OCI-LY1 (cell line): Measurements from ENCODE around the gene OGFR.

ENCODE experiments used
- H2AFZ ChIP-seq: fragments of 200-600 bp; sonication (generic), shearing (Covaris generic); 2 replicates; pipeline ENCODE4 v1.6.0; 2014; ENCODE audit warnings: antibody characterized with exemption, mild to moderate bottlenecking, low read length
- H3F3A ChIP-seq: fragments of 200-600 bp; sonication (generic), shearing (Covaris generic); 2 replicates; pipeline ENCODE4 v1.6.0; 2014; ENCODE audit warnings: mild to moderate bottlenecking, antibody characterized with exemption, low read length, moderate library complexity; ENCODE audit not compliant: insufficient read depth
- H3K27ac ChIP-seq: fragments of 200-600 bp; sonication (generic); 2 replicates; pipeline ENCODE4 v1.5.1; 2014; ENCODE audit warnings: low read length, mixed run types, mild to moderate bottlenecking, low read depth; ENCODE audit not compliant: poor library complexity, severe bottlenecking
- H3K27me3 ChIP-seq: fragments of 200-600 bp; sonication (generic); 2 replicates; pipeline ENCODE4 v1.6.0; 2014; ENCODE audit warnings: antibody characterized with exemption, mild to moderate bottlenecking, low read length, moderate library complexity; ENCODE audit not compliant: insufficient read depth
- H3K36me3 ChIP-seq: fragments of 200-600 bp; sonication (generic); 2 replicates; pipeline ENCODE4 v1.6.1; 2014; ENCODE audit warnings: mild to moderate bottlenecking, antibody characterized with exemption, low read length, moderate library complexity, mixed read lengths; ENCODE audit not compliant: insufficient read depth
- H3K4me1 ChIP-seq: fragments of 200-600 bp; sonication (generic); 2 replicates; pipeline ENCODE4 v1.5.1; 2014; ENCODE audit warnings: mild to moderate bottlenecking, low read length, moderate library complexity; ENCODE audit not compliant: insufficient read depth, severe bottlenecking
- H3K4me2 ChIP-seq: fragments of 200-600 bp; sonication (generic), shearing (Covaris generic); 2 replicates; pipeline ENCODE4 v1.6.1; 2014; ENCODE audit warnings: low read length
- H3K4me3 ChIP-seq: fragments of 200-600 bp; sonication (generic); 2 replicates; pipeline ENCODE4 v1.5.1; 2014; ENCODE audit warnings: low read length, low read depth, mild to moderate bottlenecking, mixed read lengths; ENCODE audit not compliant: poor library complexity, severe bottlenecking
- H3K79me2 ChIP-seq: fragments of 200-600 bp; shearing (Covaris generic); 2 replicates; pipeline ENCODE4 v1.6.1; 2016; ENCODE audit warnings: mixed run types, low read length, mixed read lengths; ENCODE audit not compliant: insufficient read depth
- H3K9ac ChIP-seq: fragments of 200-600 bp; sonication (generic), shearing (Covaris generic); 2 replicates; pipeline ENCODE4 v1.6.1; 2014; ENCODE audit warnings: mild to moderate bottlenecking, low read length, mixed read lengths
- H3K9me2 ChIP-seq: fragments of 200-600 bp; sonication (generic), shearing (Covaris generic); 2 replicates; pipeline ENCODE4 v1.6.1; 2014; ENCODE audit warnings: low read depth, mild to moderate bottlenecking, low read length, mixed read lengths
- H3K9me3 ChIP-seq: fragments of 200-600 bp; shearing (Covaris generic); 2 replicates; pipeline ENCODE4 v1.6.1; 2014; ENCODE audit warnings: low read length, mixed read lengths
- H4K20me1 ChIP-seq: fragments of 200-600 bp; sonication (generic), shearing (Covaris generic); 2 replicates; pipeline ENCODE4 v1.6.0; 2016; ENCODE audit warnings: mild to moderate bottlenecking, low read length; ENCODE audit not compliant: insufficient read depth
- CTCF ChIP-seq: fragments of 200-600 bp; sonication (generic), shearing (Covaris generic); IDR thresholded peaks from 2 replicates; pipeline ENCODE4 v1.5.1; 2017; ENCODE audit warnings: mild to moderate bottlenecking, antibody characterized with exemption, low read length, moderate library complexity, mixed read lengths
- EZH2 ChIP-seq: fragments of 200-600 bp; sonication (generic), shearing (Covaris generic); IDR thresholded peaks from 2 replicates; pipeline ENCODE4 v1.8.0; 2017; ENCODE audit warnings: borderline replicate concordance, mixed run types, mild to moderate bottlenecking, antibody characterized with exemption, low read length, moderate library complexity, mixed read lengths

The OGFR gene

GRCh38 chr20:62805711-62806382, 1.2 kb downstream of the OGFR start:
- peaks cover 33% of the 10 kb centered on the region for H3K4me1 ChIP-seq
- peaks cover 50% of the 10 kb centered on the region for H3K36me3 ChIP-seq
- H4K20me1 ChIP-seq: no peaks in the 10 kb centered on the region
- H3K9ac ChIP-seq: peak overlapping the region; percentile 89
- peaks cover 9% of the 10 kb centered on the region for H3K79me2 ChIP-seq
- H3K9me3 ChIP-seq: no peaks in the 10 kb centered on the region
- H3K27me3 ChIP-seq: no peaks in the 10 kb centered on the region
- peak overlapping the region; percentile 99 for H3K4me2 ChIP-seq
- H3K27ac ChIP-seq: peak overlapping the region; percentile 23
- no peaks in the 10 kb centered on the region for H3K9me2 ChIP-seq
- no peaks in the 10 kb centered on the region; the same call in 1 of the 2 replicates for H3F3A ChIP-seq
- H3K4me3 ChIP-seq: peak overlapping the region; percentile 86
- TF ChIP-seq CTCF (no peak), EZH2 (no peak)
- H2AFZ ChIP-seq: no peak overlapping the region

- Histone ChIP-seq H3F3A (no peaks in the 10 kb centered on the region; the same call in 1 of the 2 replicates), H3K79me2 (peaks cover 9% of the 10 kb centered on the region), H3K9me2 (no peaks in the 10 kb centered on the region), H4K20me1 (no peaks in the 10 kb centered on the region), H3K4me2 (peak overlapping the region; percentile 99), H3K4me1 (peaks cover 33% of the 10 kb centered on the region), H3K36me3 (peaks cover 50% of the 10 kb centered on the region), H2AFZ (no peak overlapping the region), H3K4me3 (peak overlapping the region; percentile 86), H3K27ac (peak overlapping the region; percentile 23), H3K9ac (peak overlapping the region; percentile 89; the same call in 1 of the 2 replicates), H3K27me3 (no peaks in the 10 kb centered on the region), H3K9me3 (no peaks in the 10 kb centered on the region)
- TF ChIP-seq EZH2: no peak
These were observed 1.9 kb downstream of the OGFR start for GRCh38 chr20:62806383-62807050.

GRCh38 chr20:62807444-62808210, 3.0 kb downstream of the OGFR start:
- Histone ChIP-seq H3K9me3 (no peaks in the 10 kb centered on the region), H3F3A (no peaks in the 10 kb centered on the region; the same call in 1 of the 2 replicates), H3K27me3 (no peaks in the 10 kb centered on the region), H3K36me3 (peaks cover 59% of the 10 kb centered on the region), H3K4me2 (no peak overlapping the region), H3K9ac (no peak overlapping the region; the same call in 1 of the 2 replicates), H4K20me1 (no peaks in the 10 kb centered on the region), H3K4me3 (no peak overlapping the region), H3K79me2 (peaks cover 9% of the 10 kb centered on the region), H3K27ac (peak overlapping the region; percentile 19), H3K9me2 (no peaks in the 10 kb centered on the region), H3K4me1 (peaks cover 33% of the 10 kb centered on the region), H2AFZ (no peak overlapping the region)
- no peak for TF ChIP-seq CTCF
- no peak for TF ChIP-seq EZH2
